GM21381 (cell line): ENCODE data around the gene NT5C.
"Not testable (repeated sequence)": the region's sequence is repeated elsewhere in the genome, so short reads cannot be mapped to it uniquely, and the experiment has no call there.

Experiments
- ATAC-seq: cut with Tn5 transposase; IDR thresholded peaks from one replicate; pipeline ENCODE4 v1.9.1; 2021; ENCODE audit warnings: mild to moderate bottlenecking, moderate library complexity; ENCODE audit not compliant: unreplicated experiment

The NT5C gene

DNA sequence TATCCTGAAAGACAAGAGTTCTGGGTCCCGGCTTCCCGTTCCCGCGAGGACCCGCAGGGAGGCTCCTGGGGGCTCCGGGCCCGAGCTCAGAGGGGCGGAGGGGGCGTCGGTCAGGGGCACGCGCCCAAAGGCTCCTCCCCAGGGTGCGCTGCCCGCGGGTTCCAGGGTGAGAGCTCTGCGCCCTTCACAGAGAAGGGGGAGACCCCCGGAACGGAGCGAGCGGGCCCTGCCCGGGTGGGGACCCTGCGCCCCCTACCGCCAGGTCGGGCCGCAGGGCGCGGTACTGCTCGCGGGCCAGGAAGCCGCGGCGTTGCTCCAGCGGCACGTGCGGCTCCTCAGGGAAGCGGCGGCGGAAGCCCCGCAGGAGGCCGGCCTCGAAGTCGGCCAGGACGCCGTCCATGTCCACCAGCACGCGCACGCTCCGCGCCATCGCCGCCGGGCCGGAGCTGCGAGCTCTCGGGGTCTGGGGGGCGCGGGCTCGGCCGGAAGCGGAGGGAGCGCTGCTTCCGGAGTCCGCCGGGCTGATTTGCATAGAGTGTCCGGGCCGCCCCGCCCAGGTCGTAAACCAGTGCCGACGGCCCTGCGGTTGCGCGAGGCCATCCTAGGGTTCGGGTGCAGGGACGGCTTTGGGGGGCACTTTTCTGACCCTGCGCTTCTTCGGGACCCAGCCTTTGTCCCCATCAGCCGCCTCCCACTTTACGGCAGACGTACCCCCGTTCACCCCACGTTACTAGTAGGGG lies at the start of gene NT5C:
NT5C (minus strand) TSS at position 465 of the 740 bp plus-strand sequence; CDS start at position 430, 35 bp downstream.
- peak; percentile 83 for ATAC-seq

- no peak for ATAC-seq
Observed at GRCh38 chr17:75181110-75181509, 49.6 kb upstream of the NT5C start.

DNA sequence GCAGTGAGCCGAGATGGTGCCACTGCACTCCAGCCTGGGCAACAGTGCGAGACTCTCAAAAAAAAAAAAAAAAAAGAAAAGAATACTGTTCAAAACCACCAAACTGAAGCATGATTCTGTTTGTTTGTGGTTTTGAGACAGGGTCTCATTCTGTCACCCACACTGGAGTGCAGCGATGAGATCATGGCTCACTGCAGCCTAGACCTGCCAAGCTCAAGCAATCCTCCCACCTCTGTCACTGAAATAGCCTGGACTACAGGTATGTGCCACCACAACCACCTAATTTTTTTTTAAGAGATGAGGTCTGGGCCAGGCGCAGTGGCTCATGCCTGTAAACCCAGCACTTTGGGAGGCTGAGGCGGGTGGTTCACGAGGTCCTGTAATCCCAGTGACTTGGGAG lies 46.9 kb upstream of the NT5C start:
- no peak for ATAC-seq

- no peak for ATAC-seq
Observed at GRCh38 chr17:75176625-75177024, 45.1 kb upstream of the NT5C start.

- ATAC-seq = no peak
Observed at GRCh38 chr17:75174996-75175395, 43.5 kb upstream of the NT5C start.

GRCh38 chr17:75173526-75173925 lies 42.0 kb upstream of the NT5C start:
- no peak for ATAC-seq

DNA sequence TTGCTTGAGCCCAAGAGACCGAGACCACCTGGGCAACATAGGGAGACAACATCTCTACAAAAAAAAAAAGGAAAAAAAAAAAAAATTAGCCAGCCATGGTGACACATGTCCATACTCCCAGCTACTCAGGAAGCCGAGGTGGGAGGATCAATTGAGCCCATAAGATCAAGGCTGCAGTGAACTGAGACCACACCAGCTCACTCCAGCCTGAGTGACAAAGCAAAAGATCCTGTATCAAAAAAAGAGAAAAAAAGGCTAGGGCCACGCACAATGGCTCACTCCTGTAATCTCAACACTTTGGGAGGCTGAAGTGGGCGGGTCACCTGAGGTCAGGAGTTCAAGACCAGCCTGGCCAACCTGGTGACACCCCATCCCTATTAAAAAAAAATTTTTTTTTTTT lies 37.5 kb upstream of the NT5C start:
- no peak for ATAC-seq

DNA sequence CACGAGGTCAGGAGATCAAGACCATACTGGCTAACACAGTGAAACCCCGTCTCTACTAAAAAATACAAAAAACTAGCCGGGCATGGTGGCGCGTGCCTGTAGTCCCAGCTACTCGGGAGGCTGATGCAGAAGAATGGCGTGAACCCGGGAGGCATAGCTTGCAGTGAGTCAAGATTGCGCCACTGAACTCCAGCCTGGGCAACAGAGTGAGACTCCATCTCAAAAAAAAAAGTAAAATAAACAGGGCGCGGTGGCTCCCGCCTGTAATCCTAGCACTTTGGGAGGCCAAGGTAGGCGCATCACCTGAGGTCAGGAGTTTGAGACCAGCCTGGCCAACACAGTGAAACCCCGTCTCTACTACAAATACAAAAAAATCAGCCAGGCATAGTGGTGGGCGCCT lies 33.1 kb upstream of the NT5C start:
- ATAC-seq = not testable (repeated sequence)

GRCh38 chr17:75163074-75163473 lies 31.5 kb upstream of the NT5C start:
- ATAC-seq = no peak

- ATAC-seq = no peak
Observed at GRCh38 chr17:75160211-75160610, 28.7 kb upstream of the NT5C start.

DNA sequence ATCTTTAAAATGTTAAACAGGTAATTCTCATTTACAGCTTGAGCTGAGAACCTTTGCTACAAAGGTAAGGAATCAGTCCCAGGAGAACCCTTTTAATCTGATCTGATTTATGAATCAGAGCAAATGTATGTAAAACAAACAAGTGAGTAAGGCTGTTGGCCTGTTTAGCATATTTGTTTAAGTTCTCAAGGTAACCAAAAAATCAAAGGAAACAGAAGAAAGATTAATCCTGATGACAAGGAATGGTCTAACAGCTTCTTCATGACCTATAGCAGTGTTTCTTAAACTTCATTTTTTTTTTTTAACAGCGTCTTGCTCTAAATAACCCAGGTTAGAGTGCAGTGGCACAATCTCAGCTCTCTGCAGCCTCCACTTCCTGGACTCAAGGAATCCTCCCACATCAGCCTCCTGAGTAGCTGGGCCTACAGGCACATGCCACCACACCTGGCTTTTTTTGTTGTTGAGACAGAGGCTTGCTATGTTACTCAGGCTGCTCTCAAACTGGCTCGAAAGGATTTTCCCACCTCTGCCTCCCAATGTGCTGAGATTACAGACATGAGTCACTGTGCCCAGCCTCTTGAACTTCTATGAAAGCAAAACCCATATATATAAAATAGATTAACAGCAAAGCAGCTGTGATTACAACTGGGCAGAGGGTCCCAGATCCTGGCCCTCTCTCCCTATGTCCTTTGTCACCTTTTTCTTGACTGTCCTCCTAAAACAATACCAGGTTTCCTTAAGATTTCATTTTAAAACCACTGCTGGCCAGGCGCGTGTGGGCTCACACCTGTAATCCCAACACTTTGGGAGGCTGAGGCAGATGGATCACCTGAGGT lies 27.9 kb upstream of the NT5C start:
- ATAC-seq = no peak

DNA sequence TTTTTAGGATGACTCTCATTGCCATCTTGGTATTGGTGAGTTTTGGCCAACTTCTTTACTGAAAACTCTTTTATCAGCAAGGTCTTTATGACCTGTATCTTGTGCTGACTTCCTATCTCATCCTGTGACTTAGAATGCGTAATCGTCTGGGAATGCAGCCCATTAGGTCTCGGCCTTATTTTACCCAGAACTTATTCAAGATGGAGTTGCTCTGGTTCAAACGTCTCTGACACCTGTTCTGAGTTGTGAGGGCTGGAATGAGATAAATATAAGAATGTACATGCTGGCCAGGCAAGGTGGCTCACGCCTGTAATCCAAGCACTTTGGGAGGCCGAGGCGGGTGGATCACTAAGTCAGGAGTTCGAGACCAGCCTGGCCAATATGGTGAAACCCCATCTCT lies 26.9 kb upstream of the NT5C start:
- ATAC-seq = not testable (repeated sequence)

- no peak for ATAC-seq
Observed at GRCh38 chr17:75155191-75155601, 23.7 kb upstream of the NT5C start.

- peak; percentile 94 for ATAC-seq
Observed at GRCh38 chr17:75154195-75155106, 22.9 kb upstream of the NT5C start, which contains the start of gene JPT1. Gene JPT1, minus strand, starts transcription at chr17:75154512. Its CDS starts 115 bp downstream, at chr17:75154397.

DNA sequence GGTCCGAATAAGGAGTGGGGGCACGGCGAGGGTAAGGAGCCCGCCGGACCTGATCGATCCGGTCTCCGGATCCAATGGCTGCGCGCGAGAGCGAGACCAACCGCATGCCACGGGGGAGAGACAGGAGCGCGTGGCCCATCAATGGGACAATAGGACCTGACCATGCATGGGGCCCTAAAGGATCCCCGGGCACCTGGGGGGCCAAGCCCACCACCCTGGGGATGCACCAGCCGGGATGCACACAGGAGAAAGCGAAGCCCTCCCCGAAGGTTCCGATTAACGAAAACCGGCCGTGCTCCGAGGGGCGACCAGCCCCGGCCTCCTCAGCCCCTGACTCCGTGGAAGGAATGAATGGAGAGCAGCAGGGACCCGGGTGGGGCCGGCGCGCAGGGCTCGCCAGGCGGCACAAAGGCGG lies 22.2 kb upstream of the NT5C start:
- ATAC-seq = no peak

GRCh38 chr17:75152922-75153779 lies 21.6 kb upstream of the NT5C start:
- no peak for ATAC-seq

GRCh38 chr17:75152523-75152921 lies 21.0 kb upstream of the NT5C start:
- no peak for ATAC-seq

- no peak for ATAC-seq
Observed at GRCh38 chr17:75151930-75152329, 20.4 kb upstream of the NT5C start.

DNA sequence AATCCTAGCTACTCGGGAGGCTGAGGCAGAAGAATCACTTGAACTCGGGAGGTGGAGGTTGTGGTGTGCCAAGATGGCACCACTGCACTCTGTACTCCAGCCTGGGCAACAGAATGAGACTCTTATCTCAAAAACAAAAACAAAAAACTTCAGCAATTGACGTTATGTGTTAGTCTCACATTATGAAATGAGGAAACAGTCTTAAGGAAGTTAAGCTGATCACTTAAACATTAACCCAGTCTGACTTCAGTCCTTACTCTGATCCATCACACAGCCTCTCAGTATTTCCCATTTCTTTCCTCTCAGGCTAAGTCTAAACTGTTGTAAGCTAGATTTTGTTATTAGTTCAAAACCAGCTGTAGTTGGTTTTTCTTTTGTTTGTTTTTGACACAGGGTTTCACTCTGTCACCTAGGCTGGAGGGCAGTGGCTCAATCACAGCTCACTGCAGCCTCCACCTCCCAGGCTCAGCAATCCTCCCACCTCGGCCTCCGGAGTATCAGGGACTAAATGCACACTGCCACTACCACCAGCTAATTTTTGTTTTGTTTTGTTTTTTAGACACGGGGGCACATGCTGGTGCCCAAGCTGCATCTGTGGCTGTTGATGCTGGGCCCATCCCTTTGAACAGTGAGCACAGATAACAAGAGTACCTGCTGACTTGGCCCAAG lies 16.5 kb upstream of the NT5C start:
- no peak for ATAC-seq
